GM12878 (cell line): ENCODE results near the gene COL4A2. TPM values are rescaled to one million over a fixed set of nuclear protein-coding genes. Genes with fewer than 3 reads are reported as not detected.

Experiments used
- BACH1 ChIP-seq: fragments of 450-650 bp; IDR thresholded peaks from 2 replicates; pipeline ENCODE4 v1.6.1; 2017; ENCODE audit warnings: mild to moderate bottlenecking, borderline replicate concordance
- BHLHE40 ChIP-seq, 2 experiments: fragments of 450-650 bp in 1 of 2; IDR thresholded peaks; 2 replicates each; pipeline ENCODE4 v1.6.1; 2011 to 2017; ENCODE audit warnings: low read depth in 2 of 2, borderline replicate concordance in 1 of 2, improper control_type of control experiment in 1 of 2, low read length in 1 of 2, mild to moderate bottlenecking in 1 of 2
- CREB1 ChIP-seq: IDR thresholded peaks from 2 replicates; pipeline ENCODE4 v1.6.1; 2012; ENCODE audit warnings: low read depth, mild to moderate bottlenecking, inconsistent platforms
- CTCF ChIP-seq, 3 experiments: IDR thresholded peaks in 2 of 3; conservative IDR thresholded peaks in 1 of 3; 2 replicates each; pipeline ENCODE4 v1.5.1; 2011; ENCODE audit warnings: low read depth in 3 of 3, low read length in 3 of 3, mild to moderate bottlenecking in 3 of 3, control low read depth in 2 of 3, moderate library complexity in 2 of 3, inconsistent platforms in 1 of 3, mixed read lengths in 1 of 3; ENCODE audit not compliant: control insufficient read depth in 2 of 3, insufficient read depth in 1 of 3; ENCODE audit errors: extremely low read depth in 1 of 3
- EED ChIP-seq: sonication (generic); IDR thresholded peaks from 2 replicates; pipeline ENCODE4 v1.6.1; 2016; ENCODE audit warnings: antibody characterized with exemption, low read depth
- IKZF1 ChIP-seq: fragments of 450-650 bp; conservative IDR thresholded peaks from 2 replicates; pipeline ENCODE4 v1.6.1; 2017; ENCODE audit warnings: antibody characterized with exemption, mild to moderate bottlenecking
- RAD21 ChIP-seq: IDR thresholded peaks from 2 replicates; pipeline ENCODE4 v1.6.1; 2011; ENCODE audit warnings: mild to moderate bottlenecking, low read depth, low read length, moderate library complexity; ENCODE audit not compliant: insufficient read depth
- SMC3 ChIP-seq: IDR thresholded peaks from 2 replicates; pipeline ENCODE4 v1.6.1; 2011; ENCODE audit warnings: low read length, improper control_type of control experiment, borderline replicate concordance
- SREBF2 ChIP-seq: IDR thresholded peaks from 2 replicates; pipeline ENCODE4 v1.6.1; 2012; ENCODE audit warnings: mild to moderate bottlenecking, low read length
- YY1 ChIP-seq: IDR thresholded peaks from 2 replicates; pipeline ENCODE4 v1.6.1; 2011; ENCODE audit warnings: low read depth, mild to moderate bottlenecking, low read length
- ZBTB11 ChIP-seq: fragments of 450-650 bp; formaldehyde crosslinking; IDR thresholded peaks from 2 replicates; pipeline ENCODE4 v1.5.0; 2022; ENCODE audit warnings: mild to moderate bottlenecking, missing genetic modification characterization
- ZNF24 ChIP-seq: fragments of 450-650 bp; IDR thresholded peaks from 2 replicates; pipeline ENCODE4 v1.6.1; 2017; ENCODE audit warnings: antibody characterized with exemption, mild to moderate bottlenecking
- polyA plus RNA-seq, 11 experiments: library from polyadenylated mRNA; depleted of rRNA in 4 of 11; unstranded in 6 of 11; stranded (reverse) in 5 of 11; fragments of >200 nt; fragmentation: Nextera tagmentation in 4 of 11; fragmentation: Illumina TruSeq in 1 of 11; extraction: Ambion mirVana in 4 of 11; extraction: Trizol in 1 of 11; gene quantifications; 1 replicate in 1 of 11; 2 replicates in 10 of 11; pipeline versions ENCODE4 v1.2.1 to v1.2.3, GENCODE V29; 2011 to 2016; ENCODE audit warnings: inconsistent platforms in 2 of 11, missing spikeins in 2 of 11, low read depth in 1 of 11
- total RNA-seq, 4 experiments: library from RNA; depleted of rRNA in 3 of 4; stranded (reverse); fragments of >200 nt in 3 of 4; fragmentation: Illumina TruSeq in 1 of 4; extraction: Trizol in 1 of 4; gene quantifications; 2 replicates each; pipeline versions ENCODE4 v1.2.1 to v1.2.3, GENCODE V29; 2013 to 2021

COL4A2 gene
- total and polyA plus RNA-seq, 10 of the 15 experiments (the other 5 are each of a cell fraction or from before 2014, with no cell fraction given) = 0.16 to 1.6 (median 0.62) TPM; not detected in 3

- TF ChIP-seq CTCF (IDR thresholded peaks at IDR 0.05 in 2 of 3, conservative IDR thresholded peaks at IDR 0.05 in 1 of 3; ENCODE audit: control insufficient read depth in 2 of 3, extremely low read depth in 1 of 3, insufficient read depth in 1 of 3, low read depth in 3 of 3, low read length in 3 of 3) (peak; percentile 91 to 95 (median 95); a peak in 5 of 6 replicates), IKZF1 (peak; percentile 69), BHLHE40 (IDR thresholded peaks at IDR 0.05; ENCODE audit: borderline replicate concordance in 1 of 2, low read depth in 2 of 2, low read length in 1 of 2) (peak in 1 of 2 experiments; percentile 53; a peak in 2 of 4 replicates), YY1 (peak; percentile 84), RAD21 (peak; percentile 95), SMC3 (peak; percentile 89), BACH1 (peak; percentile 92; the same call in 1 of the 2 replicates), EED (peak; percentile 64; the same call in 1 of the 2 replicates), CREB1 (peak; percentile 57; the same call in 1 of the 2 replicates), SREBF2 (no peak), ZNF24 (no peak), ZBTB11 (CRISPR knock-in tag) (no peak)
Observed at GRCh38 chr13:110455941-110456340, 148.9 kb downstream of the COL4A2 start (continued).
